Naive B cell (primary cell): ENCODE measurements around the gene RNF167. TPM values are rescaled to one million over a fixed set of nuclear protein-coding genes. Genes with fewer than 3 reads are reported as not detected.

Experiments
- polyA plus RNA-seq, 6 donors: library from polyadenylated mRNA; unstranded; fragments of 300-500 nt; fragmentation: Illumina TruSeq; gene quantifications; one replicate each; pipeline ENCODE4 v1.2.3, GENCODE V29; 2021; ENCODE audit warnings: low read depth in 6 of 6

Gene RNF167
- polyA plus RNA-seq, 6 donors from 2014 or later: 19.9 to 25.8 (median 22.7) TPM

Other genes starting within 250 kb of the RNF167 start
- 10 to 100 TPM in 1 of 6 donors, 1 to 10 TPM in 5; 5.6 to 13.1 (median 9.1) TPM for gene PELP1, start 236.1 kb upstream of the RNF167 start, polyA plus RNA-seq
- gene ARRB2, start 229.6 kb upstream of the RNF167 start, polyA plus RNA-seq: 10 to 100 TPM; 12.1 to 23.7 (median 14.9) TPM
- 10 to 100 TPM; 20.1 to 63.4 (median 48.3) TPM for gene MED11, start 208.8 kb upstream of the RNF167 start, polyA plus RNA-seq
- under 1 TPM in 1 of 6 donors, not detected in 5; 0.40 TPM for gene ZMYND15, start 200.4 kb upstream of the RNF167 start, polyA plus RNA-seq
- 10 to 100 TPM; 12.2 to 19.8 (median 18.4) TPM for gene CXCL16, start 200.3 kb upstream of the RNF167 start, polyA plus RNA-seq
- not detected for gene TM4SF5, start 168.4 kb upstream of the RNF167 start, polyA plus RNA-seq
- not detected for gene VMO1, start 153.9 kb upstream of the RNF167 start, polyA plus RNA-seq
- gene GLTPD2, start 151.3 kb upstream of the RNF167 start, polyA plus RNA-seq: not detected
- 100 to 1,000 TPM; 237 to 479 (median 273) TPM for gene PSMB6, start 144.1 kb upstream of the RNF167 start, polyA plus RNA-seq
- 1 to 10 TPM in 5 of 6 donors, under 1 TPM in 1; 0.54 to 4.6 (median 3.7) TPM for gene PLD2, start 133.1 kb upstream of the RNF167 start, polyA plus RNA-seq
- gene MINK1, start 106.9 kb upstream of the RNF167 start, polyA plus RNA-seq: 10 to 100 TPM in 1 of 6 donors, 1 to 10 TPM in 5; 1.1 to 13.6 (median 6.6) TPM
- 1 to 10 TPM in 5 of 6 donors, not detected in 1; 1.6 to 2.6 (median 2.1) TPM for gene C17orf107, start 40.7 kb upstream of the RNF167 start, polyA plus RNA-seq
- under 1 TPM in 5 of 6 donors, not detected in 1; 0.18 to 0.59 (median 0.37) TPM for gene CHRNE, start 37.2 kb upstream of the RNF167 start, polyA plus RNA-seq
- gene GP1BA, start 8.0 kb upstream of the RNF167 start, polyA plus RNA-seq: under 1 TPM in 4 of 6 donors, not detected in 2; 0.42 to 1.00 (median 0.56) TPM
- 10 to 100 TPM; 61.0 to 89.1 (median 71.4) TPM for gene SLC25A11, start 222 bp upstream of the RNF167 start, polyA plus RNA-seq
- 1,000 to 10,000 TPM; 1,151 to 1,601 (median 1,370) TPM for gene PFN1, start 8.3 kb downstream of the RNF167 start, polyA plus RNA-seq
- 1 to 10 TPM in 4 of 6 donors, under 1 TPM in 1, not detected in 1; 0.79 to 3.2 (median 1.2) TPM for gene ENO3, start 10.9 kb downstream of the RNF167 start, polyA plus RNA-seq
- gene SPAG7, start 27.5 kb downstream of the RNF167 start, polyA plus RNA-seq: 100 to 1,000 TPM in 3 of 6 donors, 10 to 100 TPM in 3; 92.4 to 171 (median 104) TPM
- gene CAMTA2, start 47.4 kb downstream of the RNF167 start, polyA plus RNA-seq: 10 to 100 TPM in 1 of 6 donors, 1 to 10 TPM in 5; 3.3 to 16.7 (median 5.2) TPM
- gene INCA1, start 57.3 kb downstream of the RNF167 start, polyA plus RNA-seq: under 1 TPM in 3 of 6 donors, not detected in 3; 0.40 to 0.98 (median 0.41) TPM
- 1 to 10 TPM in 3 of 6 donors, under 1 TPM in 2, not detected in 1; 0.16 to 3.6 (median 2.0) TPM for gene KIF1C, start 57.7 kb downstream of the RNF167 start, polyA plus RNA-seq
- gene SLC52A1, start 95.2 kb downstream of the RNF167 start, polyA plus RNA-seq: not detected
- 1 to 10 TPM; 1.7 to 4.1 (median 3.6) TPM for gene ZFP3, start 138.2 kb downstream of the RNF167 start, polyA plus RNA-seq
- 10 to 100 TPM in 3 of 6 donors, 1 to 10 TPM in 3; 6.3 to 25.3 (median 10.1) TPM for gene ZNF232, start 171.6 kb downstream of the RNF167 start, polyA plus RNA-seq
- gene USP6, start 175.8 kb downstream of the RNF167 start, polyA plus RNA-seq: under 1 TPM; 0.06 to 0.37 (median 0.12) TPM